K562 (cell line): ENCODE measurements around the gene CASP9. TPM values are rescaled to one million over a fixed set of nuclear protein-coding genes. Genes with fewer than 3 reads are reported as not detected.

Experiments
- ADNP ChIP-seq: fragments of 200-800 bp; sonication (Bioruptor generic); IDR thresholded peaks from 2 replicates; pipeline ENCODE4 v1.6.1; 2016; ENCODE audit warnings: missing genetic modification characterization, missing compliant biosample characterization
- ATF3 ChIP-seq, 2 experiments: fragments of 450-650 bp in 1 of 2; sonication (generic) in 1 of 2; formaldehyde crosslinking in 1 of 2; IDR thresholded peaks in 1 of 2; conservative IDR thresholded peaks in 1 of 2; 2 replicates each; pipeline versions ENCODE4 v1.6.1 to v1.8.1; 2016 to 2023; ENCODE audit warnings: mild to moderate bottlenecking in 2 of 2, moderate library complexity in 2 of 2, inconsistent platforms in 1 of 2, missing genetic modification reagents in 1 of 2
- CBFB ChIP-seq: sonication (generic); formaldehyde crosslinking; IDR thresholded peaks from 2 replicates; pipeline ENCODE4 v1.4.0; 2020; ENCODE audit warnings: mild to moderate bottlenecking, missing genetic modification reagents
- DPF2 ChIP-seq: fragments of 450-650 bp; IDR thresholded peaks from 2 replicates; pipeline ENCODE4 v1.6.1; 2016
- GTF2B ChIP-seq: IDR thresholded peaks from 2 replicates; pipeline ENCODE4 v1.6.1; 2011; ENCODE audit not compliant: insufficient read length; ENCODE audit errors: extremely low read depth
- GTF2F1 ChIP-seq: IDR thresholded peaks from 2 replicates; pipeline ENCODE4 v1.6.1; 2011; ENCODE audit warnings: low read depth, low read length, improper control_type of control experiment
- MTA1 ChIP-seq: fragments of 450-650 bp; IDR thresholded peaks from 2 replicates; pipeline ENCODE4 v1.6.1; 2017; ENCODE audit warnings: borderline replicate concordance
- POLR2AphosphoS2 ChIP-seq: IDR thresholded peaks from 2 replicates; pipeline ENCODE4 v1.6.1; 2012; ENCODE audit warnings: low read length, improper control_type of control experiment
- RBM39 ChIP-seq: fragments of 200-400 bp; formaldehyde crosslinking; optimal IDR thresholded peaks from 2 replicates; pipeline ENCODE3; 2018; ENCODE audit warnings: low read depth, low read length
- RNF2 ChIP-seq: sonication (generic); IDR thresholded peaks from 2 replicates; pipeline ENCODE4 v1.6.1; 2016
- RNF219 ChIP-seq: fragments of 250-450 bp; sonication (Bioruptor Pico); IDR thresholded peaks from 2 replicates; pipeline ENCODE4 v1.5.0; 2022; ENCODE audit warnings: mild to moderate bottlenecking
- SMAD3 ChIP-seq: fragments of 450-650 bp; formaldehyde crosslinking; conservative IDR thresholded peaks from 2 replicates; pipeline ENCODE4 v1.4.0; 2020; ENCODE audit warnings: mild to moderate bottlenecking
- SMC3 ChIP-seq: conservative IDR thresholded peaks from 2 replicates; pipeline ENCODE4 v1.6.1; 2011; ENCODE audit warnings: low read depth, low read length, improper control_type of control experiment; ENCODE audit not compliant: insufficient read depth
- SNRNP70 ChIP-seq: fragments of 200-400 bp; formaldehyde crosslinking; optimal IDR thresholded peaks from 2 replicates; pipeline ENCODE3; 2017; ENCODE audit warnings: low read depth, low read length
- TBL1XR1 ChIP-seq, 2 experiments: IDR thresholded peaks; 2 replicates each; pipeline ENCODE4 v1.6.1; 2012; ENCODE audit warnings: improper control_type of control experiment in 2 of 2, low read length in 2 of 2, mild to moderate bottlenecking in 1 of 2
- THAP12 ChIP-seq: fragments of 250-450 bp; sonication (Bioruptor Pico); IDR thresholded peaks from 2 replicates; pipeline ENCODE4 v1.9.0; 2021; ENCODE audit warnings: mild to moderate bottlenecking, inconsistent platforms
- THAP7 ChIP-seq: fragments of 250-450 bp; sonication (Bioruptor Pico); IDR thresholded peaks from 2 replicates; pipeline ENCODE4 v1.5.0; 2021
- TRIM28 ChIP-seq: fragments of 450-650 bp; IDR thresholded peaks from 2 replicates; pipeline ENCODE4 v1.6.1; 2017
- U2AF1 ChIP-seq: fragments of 200-400 bp; formaldehyde crosslinking; optimal IDR thresholded peaks from 2 replicates; pipeline ENCODE3; 2017; ENCODE audit warnings: mild to moderate bottlenecking, low read depth, low read length, moderate library complexity
- ZNF146 ChIP-seq: IDR thresholded peaks from one replicate; pipeline ENCODE4 v1.6.1; 2018; ENCODE audit warnings: missing compliant biosample characterization; ENCODE audit not compliant: unreplicated experiment
- ZNF57 ChIP-seq: fragments of 450-650 bp; formaldehyde crosslinking; IDR thresholded peaks from 2 replicates; pipeline ENCODE4 v1.4.0; 2020; ENCODE audit warnings: mild to moderate bottlenecking, moderate library complexity
- ZNF76 ChIP-seq: fragments of 250-450 bp; sonication (Bioruptor Pico); IDR thresholded peaks from 2 replicates; pipeline ENCODE4 v1.4.0; 2020; ENCODE audit warnings: mild to moderate bottlenecking, moderate library complexity, borderline replicate concordance
- polyA plus RNA-seq, 8 experiments: library from polyadenylated mRNA; depleted of rRNA in 4 of 8; stranded (reverse) in 5 of 8; unstranded in 3 of 8; fragments of >200 nt; fragmentation: Nextera tagmentation in 2 of 8; fragmentation: Illumina TruSeq in 1 of 8; extraction: Ambion mirVana in 2 of 8; extraction: Trizol in 1 of 8; gene quantifications; 2 replicates each; pipeline versions ENCODE4 v1.2.1 to v1.2.3, GENCODE V29; 2011 to 2014; ENCODE audit warnings: inconsistent platforms in 1 of 8, missing spikeins in 1 of 8
- total RNA-seq, 7 experiments: library from RNA; depleted of rRNA in 6 of 7; stranded (reverse); fragments of >200 nt in 6 of 7; fragmentation: Illumina TruSeq in 2 of 7; extraction: Trizol in 2 of 7; gene quantifications; 2 replicates each; pipeline versions ENCODE4 v1.2.1 to v1.2.3, GENCODE V29; 2011 to 2021; ENCODE audit warnings: low replicate concordance in 1 of 7

The CASP9 gene
- total and polyA plus RNA-seq, 9 of the 15 experiments (the other 6 are each of a cell fraction or from before 2014, with no cell fraction given) = 10.8 to 54.1 (median 30.7) TPM

GRCh38 chr1:15526490-15527339 is 2.7 kb upstream of the CASP9 start, which contains the start of gene DNAJC16 (continued):
- TF ChIP-seq THAP12 (CRISPR knock-in tag) (peak; percentile 96), RNF2 (peak; percentile 79), DPF2 (peak; percentile 64), U2AF1 (no peak), TBL1XR1 (IDR thresholded peaks at IDR 0.05; ENCODE audit: low read length in 2 of 2) (peak; percentile 30 to 31; a peak in 1 of 4 replicates), ATF3 (IDR thresholded peaks at IDR 0.05) (peak; percentile 68; the same call in 1 of the 2 replicates), ATF3 (CRISPR knock-in tag; conservative IDR thresholded peaks at IDR 0.05) (peak; percentile 59), CBFB (CRISPR knock-in tag) (peak; percentile 44; the same call in 1 of the 2 replicates), RNF219 (CRISPR knock-in tag) (no peak), TRIM28 (0 out of 2 replicates have a peak, but pooled peaks have one; percentile 26), POLR2AphosphoS2 (no peak), MTA1 (no peak), ADNP (tag) (no peak), ZNF76 (CRISPR knock-in tag) (0 out of 2 replicates have a peak, but pooled peaks have one; percentile 71), SMC3 (no peak), ZNF146 (no peak), GTF2B (no peak), ZNF57 (CRISPR knock-in tag) (no peak), THAP7 (CRISPR knock-in tag) (no peak), SNRNP70 (no peak), GTF2F1 (peak; percentile 59; the same call in 1 of the 2 replicates), SMAD3 (CRISPR knock-in tag) (no peak; the same call in 1 of the 2 replicates), RBM39 (no peak)
